Uterus (tissue), 4 donors: Measurements from ENCODE around the gene NTF3. TPM values are rescaled to one million over a fixed set of nuclear protein-coding genes. Genes with fewer than 3 reads are reported as not detected.

Source experiments
- DNase-seq, 2 donors: peaks; one replicate each; pipeline ENCODE4 v3.0.0-alpha.2; 2019 to 2020
- H3K27ac ChIP-seq, 2 donors: fragments of 200-600 bp; sonication (generic); 1 replicate in 1 of 2; 2 replicates in 1 of 2; pipeline ENCODE4 v1.5.1; 2016 to 2018
- H3K27me3 ChIP-seq, 2 donors: fragments of 200-600 bp; sonication (generic); one replicate each; pipeline ENCODE4 v1.5.1; 2018 to 2019; ENCODE audit warnings: control low read depth in 1 of 2
- H3K36me3 ChIP-seq, 2 donors: fragments of 200-600 bp; sonication (generic); one replicate each; pipeline ENCODE4 v1.5.1; 2019; ENCODE audit warnings: control low read depth in 1 of 2
- H3K4me1 ChIP-seq, 2 donors: fragments of 200-600 bp; sonication (generic); one replicate each; pipeline ENCODE4 v1.5.1; 2018 to 2019; ENCODE audit warnings: control low read depth in 1 of 2
- H3K4me3 ChIP-seq, 2 donors: fragments of 200-600 bp; sonication (generic); 1 replicate in 1 of 2; 2 replicates in 1 of 2; pipeline ENCODE4 v1.5.1; 2018 to 2019; ENCODE audit warnings: mild to moderate bottlenecking in 1 of 2
- H3K9me3 ChIP-seq, 2 donors: fragments of 200-600 bp; sonication (generic); one replicate each; pipeline ENCODE4 v1.5.1; 2019; ENCODE audit warnings: control low read depth in 1 of 2
- POLR2A ChIP-seq, 2 donors: fragments of 450-650 bp; IDR thresholded peaks; one replicate each; pipeline ENCODE4 v1.6.1; 2016; ENCODE audit warnings: antibody characterized with exemption in 2 of 2, mild to moderate bottlenecking in 1 of 2, moderate library complexity in 1 of 2
- intact Hi-C: fragments of 100-400 bp; cut with DNase I; formaldehyde crosslinking; loops from one replicate; pipeline ENCODE4 v1.15.1; 2023; ENCODE audit warnings: low total_unique reads
- total RNA-seq, 4 donors: library from RNA; depleted of rRNA in 3 of 4; stranded (reverse); fragments of >200 nt in 3 of 4; gene quantifications; one replicate each; pipeline versions ENCODE4 v1.1.0 to v1.2.4, GENCODE V29; 2014 to 2023
- TF ChIP-seq, protein P1 (sequence below), 4 experiments: fragments of 200-600 bp in 2 of 4; fragments of 450-650 bp in 2 of 4; sonication (generic) in 2 of 4; IDR thresholded peaks; one replicate each; pipeline ENCODE4 v1.5.1; 2016 to 2019; ENCODE audit warnings: antibody characterized with exemption in 4 of 4, mild to moderate bottlenecking in 2 of 4, moderate library complexity in 1 of 4
- donor health status: DM: yes; HTN: yes; CAD: no.

NTF3 gene
- total RNA-seq, 4 donors from 2014 or later = 0.26 to 7.1 (median 3.5) TPM; not detected in 1

- H3K36me3 ChIP-seq = no peaks in the 10 kb centered on the region
- intact Hi-C loops = no loop called here
Observed at GRCh38 chr12:5507401-5507935, 75.6 kb downstream of the NTF3 start.

DNA sequence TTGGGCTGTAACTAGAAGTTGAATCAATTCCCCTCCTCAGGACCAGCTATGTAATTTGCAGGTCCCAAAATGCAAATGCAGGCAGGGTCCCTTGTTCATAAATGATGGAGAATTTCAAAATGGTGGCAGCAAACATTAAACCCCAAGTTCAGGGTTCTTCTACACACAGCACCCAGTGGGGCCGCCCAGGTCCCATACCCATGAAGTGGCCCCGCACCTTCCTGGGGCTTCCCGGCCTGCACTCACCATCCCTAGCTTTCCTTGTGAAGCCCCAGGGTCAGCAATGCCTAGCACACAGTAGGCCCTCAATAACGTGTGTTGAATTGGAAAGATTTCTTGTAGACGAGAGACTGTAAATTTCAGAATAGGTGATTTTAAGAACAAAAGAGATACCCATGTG, 76.0 kb downstream of the NTF3 start:
- DNase-seq = no peak

More at GRCh38 chr12:5507401-5507935, 75.6 kb downstream of the NTF3 start:
- no peaks in the 10 kb centered on the region for H3K27me3 ChIP-seq
- no peak overlapping the region for H3K27ac ChIP-seq
- no peaks in the 10 kb centered on the region for H3K9me3 ChIP-seq
- no peaks in the 10 kb centered on the region for H3K4me1 ChIP-seq
- H3K4me3 ChIP-seq = no peak overlapping the region
- DNase-seq = no peak
- TF ChIP-seq, protein P1, sequence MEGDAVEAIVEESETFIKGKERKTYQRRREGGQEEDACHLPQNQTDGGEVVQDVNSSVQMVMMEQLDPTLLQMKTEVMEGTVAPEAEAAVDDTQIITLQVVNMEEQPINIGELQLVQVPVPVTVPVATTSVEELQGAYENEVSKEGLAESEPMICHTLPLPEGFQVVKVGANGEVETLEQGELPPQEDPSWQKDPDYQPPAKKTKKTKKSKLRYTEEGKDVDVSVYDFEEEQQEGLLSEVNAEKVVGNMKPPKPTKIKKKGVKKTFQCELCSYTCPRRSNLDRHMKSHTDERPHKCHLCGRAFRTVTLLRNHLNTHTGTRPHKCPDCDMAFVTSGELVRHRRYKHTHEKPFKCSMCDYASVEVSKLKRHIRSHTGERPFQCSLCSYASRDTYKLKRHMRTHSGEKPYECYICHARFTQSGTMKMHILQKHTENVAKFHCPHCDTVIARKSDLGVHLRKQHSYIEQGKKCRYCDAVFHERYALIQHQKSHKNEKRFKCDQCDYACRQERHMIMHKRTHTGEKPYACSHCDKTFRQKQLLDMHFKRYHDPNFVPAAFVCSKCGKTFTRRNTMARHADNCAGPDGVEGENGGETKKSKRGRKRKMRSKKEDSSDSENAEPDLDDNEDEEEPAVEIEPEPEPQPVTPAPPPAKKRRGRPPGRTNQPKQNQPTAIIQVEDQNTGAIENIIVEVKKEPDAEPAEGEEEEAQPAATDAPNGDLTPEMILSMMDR (IDR thresholded peaks at IDR 0.05) = no peak
- no peak for TF ChIP-seq POLR2A (IDR thresholded peaks at IDR 0.05)

GRCh38 chr12:5509102-5509501, 77.2 kb downstream of the NTF3 start:
- DNase-seq = no peak
- TF ChIP-seq, protein P1 (IDR thresholded peaks at IDR 0.05) = no peak
- intact Hi-C loops = no loop called here
- Histone ChIP-seq H3K9me3 (no peaks in the 10 kb centered on the region), H3K27ac (no peak overlapping the region), H3K36me3 (no peaks in the 10 kb centered on the region), H3K27me3 (no peaks in the 10 kb centered on the region), H3K4me1 (no peaks in the 10 kb centered on the region), H3K4me3 (no peak overlapping the region)

More for the DNA sequence above, 76.0 kb downstream of the NTF3 start:
- no peaks in the 10 kb centered on the region for H3K4me1 ChIP-seq
- TF ChIP-seq, protein P1 (IDR thresholded peaks at IDR 0.05) = no peak
- TF ChIP-seq POLR2A (IDR thresholded peaks at IDR 0.05) = no peak
- H3K4me3 ChIP-seq = no peak overlapping the region
- H3K27ac ChIP-seq = no peak overlapping the region
- H3K36me3 ChIP-seq = no peaks in the 10 kb centered on the region
- intact Hi-C loops = no loop called here
- no peaks in the 10 kb centered on the region for H3K9me3 ChIP-seq
- H3K27me3 ChIP-seq = no peaks in the 10 kb centered on the region

GRCh38 chr12:5509557-5509956, 77.6 kb downstream of the NTF3 start:
- intact Hi-C loops = no loop called here
- Histone ChIP-seq H3K27ac (no peak overlapping the region), H3K4me3 (no peak overlapping the region), H3K27me3 (no peaks in the 10 kb centered on the region), H3K9me3 (no peaks in the 10 kb centered on the region), H3K4me1 (no peaks in the 10 kb centered on the region), H3K36me3 (no peaks in the 10 kb centered on the region)
- no peak for DNase-seq
- no peak for TF ChIP-seq POLR2A (IDR thresholded peaks at IDR 0.05)
- TF ChIP-seq, protein P1 (IDR thresholded peaks at IDR 0.05) = no peak

- no peaks in the 10 kb centered on the region for H3K27me3 ChIP-seq
- no peak for DNase-seq
- no peaks in the 10 kb centered on the region for H3K36me3 ChIP-seq
- TF ChIP-seq, protein P1 (IDR thresholded peaks at IDR 0.05) = no peak
- TF ChIP-seq POLR2A (IDR thresholded peaks at IDR 0.05) = no peak
- H3K9me3 ChIP-seq = no peaks in the 10 kb centered on the region
- no peak overlapping the region for H3K4me3 ChIP-seq
- H3K27ac ChIP-seq = no peak overlapping the region
- intact Hi-C loops = no loop called here
- no peaks in the 10 kb centered on the region for H3K4me1 ChIP-seq
Observed at GRCh38 chr12:5510251-5510805, 78.4 kb downstream of the NTF3 start.
